Non-pigmented ciliary epithelial cell (primary cell): ENCODE measurements around the gene NCAPH2.

Experiments
- DNase-seq: peaks from one replicate; pipeline ENCODE4 v3.0.0-alpha.2; 2010; ENCODE audit warnings: low read depth

NCAPH2 gene

GRCh38 chr22:50548921-50549790 is 41.1 kb downstream of the NCAPH2 start:
- DNase-seq = no peak

GRCh38 chr22:50550395-50550794 is 42.4 kb downstream of the NCAPH2 start:
- DNase-seq = no peak

- no peak for DNase-seq
Measured at GRCh38 chr22:50551160-50551752, 43.2 kb downstream of the NCAPH2 start.

- DNase-seq = no peak
Measured at GRCh38 chr22:50553310-50553709, 45.3 kb downstream of the NCAPH2 start.

DNA sequence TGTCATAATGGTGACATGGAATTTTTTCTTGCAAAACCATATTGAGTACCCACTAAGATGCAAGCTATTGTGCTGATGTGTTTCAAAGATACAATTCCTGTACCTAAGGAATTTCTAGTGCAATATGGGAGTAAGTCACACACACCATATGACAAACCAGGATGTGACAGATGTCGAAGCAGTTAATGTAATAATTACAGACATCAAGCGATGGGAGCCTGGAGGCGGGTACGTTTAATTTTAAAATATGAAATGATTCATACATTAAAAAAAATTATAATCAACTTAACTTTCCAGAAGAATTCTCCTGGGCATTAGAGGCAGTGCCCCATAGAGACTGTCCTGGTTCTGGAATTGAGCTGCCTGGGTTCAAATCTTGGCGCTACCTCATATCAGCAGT is 48.7 kb downstream of the NCAPH2 start:
- DNase-seq = no peak

- DNase-seq = no peak
Measured at GRCh38 chr22:50560034-50560433, 52.0 kb downstream of the NCAPH2 start.

DNA sequence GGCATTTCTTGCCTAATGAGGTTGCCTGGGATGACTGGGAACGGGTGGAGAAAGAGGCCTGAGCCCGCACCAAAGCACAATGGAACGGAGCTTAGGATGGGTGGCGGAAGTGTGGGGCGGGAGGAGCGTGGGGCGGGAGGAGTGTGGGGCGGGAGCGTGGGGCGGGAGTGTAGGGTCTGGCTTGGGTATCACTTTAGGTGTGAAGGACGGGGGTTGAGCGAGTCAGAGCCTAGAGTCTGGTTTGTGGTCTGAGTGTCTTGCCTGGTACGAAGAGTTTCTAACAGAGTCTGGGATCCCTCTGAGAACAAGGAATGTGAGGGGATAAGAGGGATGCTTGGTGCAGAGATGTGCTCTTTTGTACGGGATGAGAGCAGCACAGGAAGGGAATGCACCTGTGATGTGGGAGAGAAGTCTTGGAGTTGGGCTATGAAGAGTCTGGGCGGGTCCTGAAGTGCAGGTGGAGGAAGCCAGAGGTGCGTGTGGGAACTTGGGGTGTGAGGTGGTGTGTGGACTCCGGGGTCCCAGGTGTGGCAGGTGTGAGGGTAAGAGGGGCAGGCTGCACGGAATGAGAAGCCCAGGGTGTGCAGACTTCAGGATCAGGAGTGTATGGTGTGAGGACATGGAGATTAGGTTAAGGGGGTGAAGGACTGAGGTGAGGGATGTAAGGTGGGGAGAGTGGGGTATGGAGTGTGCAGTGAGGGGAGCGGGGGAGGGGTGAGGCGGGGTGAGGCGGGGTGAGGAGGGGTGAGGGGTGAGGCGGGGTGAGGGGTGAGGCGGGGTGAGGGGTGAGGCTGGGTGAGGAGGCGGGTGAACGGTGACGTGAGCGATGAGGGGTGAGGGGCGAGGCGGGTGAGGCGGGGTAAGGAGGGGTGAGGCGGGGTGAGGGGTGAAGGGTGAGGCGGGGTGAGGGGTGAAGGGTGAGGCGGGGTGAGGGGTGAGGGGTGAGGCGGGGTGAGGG is 53.7 kb downstream of the NCAPH2 start:
- no peak for DNase-seq

- DNase-seq = no peak
Measured at GRCh38 chr22:50562523-50563412, 54.7 kb downstream of the NCAPH2 start, which contains the start of gene SYCE3. Gene SYCE3, minus strand, starts transcription at chr22:50562919. Its CDS starts 6,514 bp downstream, at chr22:50556405.

GRCh38 chr22:50563413-50564160 is 55.6 kb downstream of the NCAPH2 start:
- DNase-seq = no peak

DNA sequence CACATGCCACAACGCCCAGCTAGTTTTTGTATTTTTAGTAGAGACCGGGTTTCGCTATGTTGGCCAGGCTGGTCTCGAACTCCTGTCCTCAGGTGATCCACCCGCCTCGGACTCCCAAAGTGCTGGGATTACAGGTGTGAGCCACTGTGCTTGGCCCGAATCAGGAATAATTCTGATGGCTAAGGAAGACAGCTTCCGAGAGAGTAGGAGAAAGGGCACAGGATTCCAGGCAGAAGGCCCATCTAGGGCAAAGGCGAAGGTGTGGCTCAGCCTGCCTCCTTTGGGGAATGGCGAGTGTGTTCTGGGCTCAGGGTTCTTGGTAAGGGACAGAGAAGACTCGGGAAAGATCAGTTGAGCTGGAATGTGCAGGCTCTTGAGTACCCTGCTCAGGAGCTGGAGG is 56.3 kb downstream of the NCAPH2 start:
- no peak for DNase-seq

DNA sequence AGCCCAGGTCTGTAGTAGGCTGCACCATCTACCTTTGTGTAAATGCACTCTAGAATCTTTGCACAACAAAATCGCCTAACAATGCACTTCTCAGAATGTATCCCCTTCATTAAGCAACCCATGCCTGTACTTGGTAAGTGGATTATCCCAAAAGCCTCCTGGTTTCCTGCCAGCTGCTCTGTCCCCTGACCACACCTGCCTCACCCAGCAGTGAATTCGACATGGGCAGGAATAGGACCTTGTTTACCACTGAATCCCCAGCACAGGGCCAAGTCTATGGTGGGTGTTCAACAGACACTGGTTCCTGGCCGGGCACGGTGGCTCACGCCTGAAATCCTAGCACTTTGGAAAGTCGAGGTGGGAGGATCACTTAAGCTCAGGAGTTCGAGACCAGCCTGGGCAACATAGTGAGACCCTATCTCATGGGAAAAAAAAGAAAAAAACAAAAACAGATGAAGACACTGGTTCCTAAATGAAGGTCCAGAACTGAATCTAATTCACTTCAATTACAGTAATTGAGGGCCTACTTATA is 59.8 kb downstream of the NCAPH2 start:
- DNase-seq = no peak

- no peak for DNase-seq
Measured at GRCh38 chr22:50568626-50569025, 60.6 kb downstream of the NCAPH2 start.

DNA sequence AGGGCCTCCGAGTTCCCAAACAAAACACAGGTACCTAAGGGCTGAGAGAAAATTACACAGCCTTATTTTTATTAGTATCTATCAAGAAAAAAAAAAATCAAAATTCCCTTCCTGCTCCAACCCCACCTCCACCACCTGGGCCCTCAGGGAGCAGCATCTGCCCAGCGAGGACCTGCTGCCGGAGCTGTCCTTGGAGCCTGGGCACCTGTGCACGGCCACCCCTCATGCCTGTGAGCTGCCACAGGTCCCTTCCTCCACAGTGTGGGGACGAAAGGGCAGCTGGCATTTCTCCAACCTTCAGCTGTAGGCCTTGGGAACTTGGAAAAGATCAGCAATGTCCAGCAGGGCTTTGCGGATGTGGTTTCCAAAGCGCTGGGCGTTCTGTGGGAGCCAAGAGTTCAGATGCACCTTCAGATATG is 61.0 kb downstream of the NCAPH2 start:
- DNase-seq = no peak

- DNase-seq = no peak
Measured at GRCh38 chr22:50569896-50570535, 62.0 kb downstream of the NCAPH2 start.

DNA sequence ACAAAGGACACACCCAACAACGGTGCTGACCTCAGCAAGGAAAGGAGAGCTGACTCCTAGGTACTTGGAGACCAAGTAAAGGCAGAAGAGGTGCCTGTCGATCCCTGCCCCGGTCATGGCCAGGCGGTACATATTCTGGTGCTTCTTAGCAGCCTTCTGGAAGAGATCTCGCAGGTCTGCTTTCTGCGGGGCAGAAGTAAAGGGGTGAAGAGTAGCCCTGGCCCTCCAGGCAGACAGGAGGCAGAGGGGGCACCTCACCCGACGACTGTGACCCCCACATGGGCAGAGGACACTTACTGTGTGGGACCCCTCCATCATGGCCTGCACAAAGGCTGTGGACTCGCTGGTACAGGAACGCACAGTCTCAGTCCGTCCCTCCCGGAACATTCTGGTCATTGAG is 62.8 kb downstream of the NCAPH2 start:
- DNase-seq = no peak

GRCh38 chr22:50571264-50572175 is 63.5 kb downstream of the NCAPH2 start:
- no peak for DNase-seq

DNA sequence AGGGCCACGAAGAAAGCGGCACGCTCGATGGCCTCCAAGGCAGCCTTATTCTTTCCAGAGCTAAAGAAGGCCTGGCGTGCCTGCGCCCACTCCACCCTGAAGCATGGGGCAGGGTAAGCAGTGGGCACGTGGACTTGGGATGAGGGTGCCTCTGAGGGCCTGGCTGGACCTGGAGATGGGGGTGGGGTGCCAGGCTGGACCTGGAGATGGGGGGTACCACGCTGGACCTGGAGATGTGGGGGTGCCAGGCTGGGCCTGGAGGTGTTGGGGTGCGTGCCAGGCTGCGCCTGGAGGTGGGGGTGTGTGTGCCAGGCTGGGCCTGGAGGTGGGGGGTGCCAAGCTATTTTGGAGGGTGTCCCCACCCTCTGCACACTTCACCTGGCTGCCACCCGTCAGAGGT is 64.9 kb downstream of the NCAPH2 start:
- no peak for DNase-seq

DNA sequence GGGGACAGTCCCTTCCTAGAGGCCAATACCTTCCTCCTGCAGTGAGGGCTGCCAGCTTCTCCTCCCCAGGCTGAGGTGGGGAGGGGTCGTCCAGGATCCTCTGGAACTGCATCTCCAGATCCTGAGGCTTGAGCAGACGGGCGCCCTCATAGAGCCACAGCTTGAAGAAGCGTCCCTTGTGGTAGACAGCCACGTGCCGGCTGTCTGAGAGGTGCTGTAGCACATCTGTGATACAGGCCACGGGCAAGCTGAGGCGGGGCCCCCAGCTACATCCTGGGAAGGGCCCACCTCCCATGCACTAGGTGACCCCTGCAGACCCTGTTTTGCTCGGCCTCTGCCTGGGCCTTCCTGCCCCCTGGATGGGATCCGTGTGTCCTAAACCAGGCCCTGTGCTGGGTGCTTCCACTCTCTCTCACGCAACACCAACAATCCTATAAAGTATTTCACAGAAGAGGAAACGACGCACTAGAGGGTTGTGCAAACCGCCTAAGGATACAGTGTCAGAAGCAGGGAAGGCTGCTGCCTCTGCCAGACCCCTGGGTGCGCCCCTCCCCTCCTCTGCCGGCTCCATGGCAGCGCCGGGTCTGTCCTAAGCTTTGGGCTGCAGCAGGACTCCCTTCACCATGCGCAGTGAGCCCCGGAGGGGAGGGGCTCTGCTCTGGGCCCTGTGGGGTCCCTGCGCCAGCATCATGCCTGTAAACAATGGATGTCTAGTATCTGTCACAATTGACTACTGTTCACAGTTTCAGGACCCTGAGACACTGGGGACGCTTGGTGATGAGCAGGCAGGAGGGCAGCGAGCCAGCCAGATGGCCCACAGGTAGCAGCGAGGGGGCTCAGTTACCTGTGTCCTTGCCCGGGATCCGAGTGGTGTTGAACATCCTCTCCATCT is 65.7 kb downstream of the NCAPH2 start:
- no peak for DNase-seq
